Testis (tissue), 2 donors: ENCODE measurements around the gene LRRC36.

Experiments
- CTCF ChIP-seq, 3 experiments: fragments of 450-650 bp in 2 of 3; fragments of 200-600 bp in 1 of 3; sonication (generic) in 1 of 3; IDR thresholded peaks; one replicate each; pipeline ENCODE4 v1.5.1; 2016 to 2019; ENCODE audit warnings: antibody characterized with exemption in 3 of 3, mild to moderate bottlenecking in 2 of 3, moderate library complexity in 1 of 3
- POLR2A ChIP-seq: fragments of 450-650 bp; IDR thresholded peaks from one replicate; pipeline ENCODE4 v1.6.1; 2017; ENCODE audit warnings: antibody characterized with exemption, mild to moderate bottlenecking, moderate library complexity

GRCh38 chr16:67397036-67397801, 70.6 kb downstream of the LRRC36 start:
- TF ChIP-seq POLR2A (no peak), CTCF (IDR thresholded peaks at IDR 0.05) (no peak)
